ENCODE measurements around the gene REXO4. TPM values are rescaled to one million over a fixed set of nuclear protein-coding genes. Genes with fewer than 3 reads are reported as not detected.

Gene REXO4
- total and polyA plus RNA-seq, 2 donors (not counting 3 experiments of a cell fraction or from before 2014, with no cell fraction given): 19.5 to 29.5 TPM

GRCh38 chr9:133356391-133357091 is 61.3 kb downstream of the REXO4 start, which contains the start of the genes SURF1 and SURF2:
SURF1 (minus strand) TSS chr9:133356487; CDS start chr9:133356453, 34 bp downstream.
SURF2 (plus strand) TSS chr9:133356550; CDS start chr9:133356593, 43 bp downstream.
- H2AFZ ChIP-seq (ENCODE audit: low read depth, low read length): peak within 1 kb of the TSS; percentile 45
- peak within 1 kb of the TSS; percentile 78 for H3K9ac ChIP-seq (replicated peaks; ENCODE audit: extremely low read depth, insufficient read depth, low read length)
- H3K4me3 ChIP-seq (replicated peaks in 1 of 3; ENCODE audit: insufficient read depth in 1 of 3, low read depth in 1 of 3, low read length in 3 of 3): peak within 1 kb of the TSS; percentile 62 to 78 (median 77)
- H3K27ac ChIP-seq (ENCODE audit: insufficient read depth, low read depth, low read length): peak within 1 kb of the TSS; percentile 60
- H3K9me1 ChIP-seq (replicated peaks; ENCODE audit: control insufficient read depth, extremely low read depth, insufficient read depth, low read length): no peaks in the 10 kb centered on the region
- ChIA-PET POLR2A (interaction anchor here (1.5 kb wide), 1 partner anchor 8 kb away, joined by 10 read pairs; the partner anchor contains the start of genes MED22 and RPL7A), CTCF (interaction anchor here (1.0 to 1.4 kb wide), 8 partner anchors 14 to 171 kb away, joined by 3 to 7 read pairs (median 5); no protein-coding TSS in a partner anchor)
- FAIRE-seq: peak; percentile 59
- H3K36me3 ChIP-seq (ENCODE audit: control insufficient read depth in 2 of 2, extremely low read depth in 1 of 2, insufficient read depth in 2 of 2, low read length in 2 of 2): peaks cover 6 to 25% of the 10 kb centered on the region in 2 experiments
- peaks cover 10% of the 10 kb centered on the region for H3K4me1 ChIP-seq (ENCODE audit: control insufficient read depth, extremely low read depth, insufficient read depth, low read length)
- dilution Hi-C loops (cut with MboI; ENCODE audit: extremely low pct_ligation_motif_present, low sequenced_read_pairs) (no loop called here), intact Hi-C loops (cut with micrococcal nuclease) (loop anchor here (1.0 to 2.0 kb wide), 3 partner anchors 19 to 130 kb away; partner anchors contain the start of gene SLC2A6)
- no TSS peak for BruUV-seq (replicated peaks)
- no peaks in the 10 kb centered on the region for H3K27me3 ChIP-seq (ENCODE audit: control insufficient read depth in 2 of 2, insufficient read depth in 2 of 2, low read length in 2 of 2)
- no peaks in the 10 kb centered on the region for H4K20me1 ChIP-seq (replicated peaks; ENCODE audit: control insufficient read depth, extremely low read depth, insufficient read depth, low read length)
- TF ChIP-seq, protein P1, sequence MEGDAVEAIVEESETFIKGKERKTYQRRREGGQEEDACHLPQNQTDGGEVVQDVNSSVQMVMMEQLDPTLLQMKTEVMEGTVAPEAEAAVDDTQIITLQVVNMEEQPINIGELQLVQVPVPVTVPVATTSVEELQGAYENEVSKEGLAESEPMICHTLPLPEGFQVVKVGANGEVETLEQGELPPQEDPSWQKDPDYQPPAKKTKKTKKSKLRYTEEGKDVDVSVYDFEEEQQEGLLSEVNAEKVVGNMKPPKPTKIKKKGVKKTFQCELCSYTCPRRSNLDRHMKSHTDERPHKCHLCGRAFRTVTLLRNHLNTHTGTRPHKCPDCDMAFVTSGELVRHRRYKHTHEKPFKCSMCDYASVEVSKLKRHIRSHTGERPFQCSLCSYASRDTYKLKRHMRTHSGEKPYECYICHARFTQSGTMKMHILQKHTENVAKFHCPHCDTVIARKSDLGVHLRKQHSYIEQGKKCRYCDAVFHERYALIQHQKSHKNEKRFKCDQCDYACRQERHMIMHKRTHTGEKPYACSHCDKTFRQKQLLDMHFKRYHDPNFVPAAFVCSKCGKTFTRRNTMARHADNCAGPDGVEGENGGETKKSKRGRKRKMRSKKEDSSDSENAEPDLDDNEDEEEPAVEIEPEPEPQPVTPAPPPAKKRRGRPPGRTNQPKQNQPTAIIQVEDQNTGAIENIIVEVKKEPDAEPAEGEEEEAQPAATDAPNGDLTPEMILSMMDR (IDR thresholded peaks at IDR 0.05; ENCODE audit: extremely low read depth in 1 of 2, insufficient read depth in 1 of 2, low read depth in 1 of 2, low read length in 2 of 2): no peak
- TF ChIP-seq POLR2A (IDR thresholded peaks at IDR 0.05; ENCODE audit: low read depth, low read length) (peak; percentile 65), MYC (IDR thresholded peaks at IDR 0.05; ENCODE audit: low read depth, low read length) (no peak), MAX (IDR thresholded peaks at IDR 0.05; ENCODE audit: insufficient read depth, insufficient read length) (no peak), POLR2AphosphoS5 (IDR thresholded peaks at IDR 0.05; ENCODE audit: insufficient read depth, low read depth, low read length) (peak; percentile 80)
- no peaks in the 10 kb centered on the region for H3K79me2 ChIP-seq (ENCODE audit: control insufficient read depth, insufficient read depth, low read length)
- no peaks in the 10 kb centered on the region for H3K9me3 ChIP-seq (replicated peaks; ENCODE audit: control insufficient read depth, insufficient read depth, low read length)
- peak; percentile 44 for DNase-seq (ENCODE audit: low read depth, low spot score)
- H3K4me2 ChIP-seq (ENCODE audit: insufficient read depth, low read length): peak within 1 kb of the TSS; percentile 72

Other genes starting within 250 kb of the REXO4 start
- not detected in 2 replicates for gene OBP2B, start 208.8 kb downstream of the REXO4 start, total RNA-seq
- not detected in 2 replicates for gene OBP2B, start 208.8 kb downstream of the REXO4 start, polyA plus RNA-seq
- gene ABO, start 142.8 kb downstream of the REXO4 start, total RNA-seq: not detected in 2 replicates
- not detected in 2 replicates for gene ABO, start 142.8 kb downstream of the REXO4 start, polyA plus RNA-seq
- gene SURF6, start 81.8 kb downstream of the REXO4 start, total RNA-seq: 16.0 and 16.4 TPM in 2 replicates
- gene SURF6, start 81.8 kb downstream of the REXO4 start, polyA plus RNA-seq: 4.9 TPM in 2 replicates
- 26.7 and 27.4 TPM in 2 replicates for gene MED22, start 69.9 kb downstream of the REXO4 start, total RNA-seq
- 25.7 and 29.5 TPM in 2 replicates for gene MED22, start 69.9 kb downstream of the REXO4 start, polyA plus RNA-seq
- gene RPL7A, start 69.8 kb downstream of the REXO4 start, total RNA-seq: 2,043 and 2,112 TPM in 2 replicates
- 2,090 and 2,329 TPM in 2 replicates for gene RPL7A, start 69.8 kb downstream of the REXO4 start, polyA plus RNA-seq
- gene SURF1, start 61.5 kb downstream of the REXO4 start, total RNA-seq: 12.0 and 22.8 TPM in 2 replicates
- 26.6 and 27.1 TPM in 2 replicates for gene SURF1, start 61.5 kb downstream of the REXO4 start, polyA plus RNA-seq
- gene SURF2, start 61.5 kb downstream of the REXO4 start, total RNA-seq: 9.3 and 10.6 TPM in 2 replicates
- gene SURF2, start 61.5 kb downstream of the REXO4 start, polyA plus RNA-seq: 14.2 and 16.9 TPM in 2 replicates
- gene SURF4, start 42.0 kb downstream of the REXO4 start, total RNA-seq: 216 and 230 TPM in 2 replicates
- gene SURF4, start 42.0 kb downstream of the REXO4 start, polyA plus RNA-seq: 358 and 360 TPM in 2 replicates
- 0.77 and 0.85 TPM in 2 replicates for gene STKLD1, start 41.6 kb downstream of the REXO4 start, total RNA-seq
- gene STKLD1, start 41.6 kb downstream of the REXO4 start, polyA plus RNA-seq: 0.29 and 0.67 TPM in 2 replicates
- 1.4 and 2.5 TPM in 2 replicates for gene ADAMTS13, start 4.4 kb upstream of the REXO4 start, total RNA-seq
- gene ADAMTS13, start 4.4 kb upstream of the REXO4 start, polyA plus RNA-seq: 1.5 and 1.8 TPM in 2 replicates
- 9.7 and 9.8 TPM in 2 replicates for gene CACFD1, start 42.0 kb upstream of the REXO4 start, total RNA-seq
- 11.5 and 14.0 TPM in 2 replicates for gene CACFD1, start 42.0 kb upstream of the REXO4 start, polyA plus RNA-seq
- 35.7 and 39.0 TPM in 2 replicates for gene SLC2A6, start 61.1 kb upstream of the REXO4 start, total RNA-seq
- 39.6 and 56.1 TPM in 2 replicates for gene SLC2A6, start 61.1 kb upstream of the REXO4 start, polyA plus RNA-seq
- not detected in 2 replicates for gene MYMK, start 106.9 kb upstream of the REXO4 start, total RNA-seq
- not detected in 2 replicates for gene MYMK, start 106.9 kb upstream of the REXO4 start, polyA plus RNA-seq
- gene ADAMTSL2, start 116.7 kb upstream of the REXO4 start, total RNA-seq: not detected in 2 replicates
- gene ADAMTSL2, start 116.7 kb upstream of the REXO4 start, polyA plus RNA-seq: not detected in 2 replicates
- gene FAM163B, start 191.4 kb upstream of the REXO4 start, total RNA-seq: not detected in 2 replicates
- not detected in 2 replicates for gene FAM163B, start 191.4 kb upstream of the REXO4 start, polyA plus RNA-seq
- not detected in 2 replicates for gene DBH, start 218.4 kb upstream of the REXO4 start, total RNA-seq
- not detected in 2 replicates for gene DBH, start 218.4 kb upstream of the REXO4 start, polyA plus RNA-seq

All from endothelial cell of umbilical vein (primary cell).